ENCODE measurements around the gene RGS9.
"Not testable (repeated sequence)": the region's sequence is repeated elsewhere in the genome, so short reads cannot be mapped to it uniquely, and the experiment has no call there.

Gene RGS9

DNA sequence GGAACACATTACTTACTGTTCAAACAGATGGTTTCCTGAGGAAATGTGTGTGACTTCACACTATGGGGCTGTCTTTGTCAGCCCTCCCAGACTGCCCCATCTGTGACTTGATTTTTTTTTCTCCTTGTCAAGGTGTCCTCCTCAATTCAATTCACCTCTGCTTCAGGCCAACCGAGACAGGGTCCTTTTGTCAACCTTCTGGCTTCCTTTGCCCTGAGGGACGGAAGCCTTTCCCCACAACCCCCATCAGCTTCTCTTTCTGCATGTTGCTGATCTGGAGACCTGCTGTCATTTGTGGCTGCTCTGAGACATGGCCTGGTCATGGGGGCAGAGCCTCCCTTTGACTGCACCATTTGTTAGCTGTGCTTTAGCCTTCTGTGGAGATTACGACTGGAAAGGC lies 21.3 kb upstream of the RGS9 start:
- Histone ChIP-seq H3K27me3 (ENCODE audit: control insufficient read depth in 1 of 2, insufficient read depth in 2 of 2, low read length in 2 of 2) (no peaks in the 10 kb centered on the region), H3K4me1 (ENCODE audit: control insufficient read depth, insufficient read depth, low read length) (no peaks in the 10 kb centered on the region), H3K4me3 (ENCODE audit: low read length in 2 of 2) (no peak overlapping the region), H3K27ac (ENCODE audit: low read length) (no peak overlapping the region), H3K9ac (ENCODE audit: low read length in 2 of 2) (no peak overlapping the region), H3K36me3 (ENCODE audit: control insufficient read depth in 2 of 2, insufficient read depth in 2 of 2, low read length in 2 of 2) (peaks cover 2 to 4% of the 10 kb centered on the region in 2 donors), H3K9me3 (ENCODE audit: control insufficient read depth in 2 of 2, low read length in 2 of 2) (no peaks in the 10 kb centered on the region)

DNA sequence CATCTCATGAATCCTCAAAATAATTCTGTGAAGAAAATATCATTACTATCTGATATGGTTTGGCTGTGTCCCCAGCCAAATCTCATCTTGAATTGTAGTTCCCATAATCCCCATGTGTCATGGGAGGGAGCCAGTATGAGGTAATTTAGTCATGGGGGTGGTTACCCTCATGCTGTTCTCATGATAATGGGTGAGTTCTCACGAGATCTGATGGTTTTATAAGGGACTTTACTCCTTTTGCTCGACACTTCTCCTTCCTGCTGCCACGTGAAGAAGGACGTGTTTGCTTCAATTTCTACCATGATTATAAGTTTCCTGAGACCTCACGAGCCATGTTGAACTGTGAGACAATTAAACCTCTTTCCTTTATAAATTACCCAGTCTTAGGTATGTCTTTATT lies 20.7 kb upstream of the RGS9 start:
- H3K9ac ChIP-seq (ENCODE audit: low read length in 2 of 2); H3K9me3 ChIP-seq (ENCODE audit: control insufficient read depth in 2 of 2, low read length in 2 of 2); H3K27me3 ChIP-seq (ENCODE audit: control insufficient read depth in 1 of 2, insufficient read depth in 2 of 2, low read length in 2 of 2); H3K36me3 ChIP-seq (ENCODE audit: control insufficient read depth in 2 of 2, insufficient read depth in 2 of 2, low read length in 2 of 2); H3K4me3 ChIP-seq (ENCODE audit: low read length in 2 of 2); H3K4me1 ChIP-seq (ENCODE audit: control insufficient read depth, insufficient read depth, low read length); H3K27ac ChIP-seq (ENCODE audit: low read length): not testable (repeated sequence)

DNA sequence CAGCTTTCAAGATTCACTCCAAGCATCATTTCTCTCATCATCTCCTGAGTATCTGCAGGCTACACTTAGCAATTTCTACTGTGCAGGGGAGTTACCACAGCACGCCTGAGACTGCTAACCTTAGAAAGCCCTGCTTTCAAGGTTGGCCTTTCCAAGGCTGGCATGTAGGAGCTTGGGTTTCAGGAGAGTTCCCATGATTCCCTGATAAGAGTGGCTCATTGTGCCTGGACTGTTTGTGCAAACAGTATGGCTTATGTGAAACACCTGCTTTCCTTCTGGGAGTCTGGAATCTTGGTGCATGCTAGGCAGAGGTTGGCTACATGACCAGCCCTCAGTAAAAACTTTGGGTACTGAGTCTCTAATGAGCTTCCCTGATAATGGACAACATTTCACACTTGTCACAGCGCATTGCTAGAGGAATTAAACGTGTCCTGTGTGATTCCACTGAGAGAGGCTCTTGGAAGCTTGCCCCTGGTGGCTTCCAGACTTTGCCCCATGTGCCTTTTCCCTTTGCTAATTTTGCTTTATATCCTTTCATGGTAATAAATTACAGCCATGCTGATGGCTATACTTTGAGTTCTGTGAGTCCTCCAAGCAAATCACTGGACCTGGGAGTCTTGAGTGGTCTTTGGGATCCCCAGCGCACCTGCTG lies 19.7 kb upstream of the RGS9 start:
- Histone ChIP-seq H3K9me3 (ENCODE audit: control insufficient read depth in 2 of 2, low read length in 2 of 2) (no peaks in the 10 kb centered on the region), H3K27ac (ENCODE audit: low read length) (no peak overlapping the region), H3K4me3 (ENCODE audit: low read length in 2 of 2) (no peak overlapping the region), H3K9ac (ENCODE audit: low read length in 2 of 2) (no peak overlapping the region), H3K36me3 (ENCODE audit: control insufficient read depth in 2 of 2, insufficient read depth in 2 of 2, low read length in 2 of 2) (no peaks in the 10 kb centered on the region), H3K4me1 (ENCODE audit: control insufficient read depth, insufficient read depth, low read length) (peaks cover 2% of the 10 kb centered on the region), H3K27me3 (ENCODE audit: control insufficient read depth in 1 of 2, insufficient read depth in 2 of 2, low read length in 2 of 2) (no peaks in the 10 kb centered on the region)

DNA sequence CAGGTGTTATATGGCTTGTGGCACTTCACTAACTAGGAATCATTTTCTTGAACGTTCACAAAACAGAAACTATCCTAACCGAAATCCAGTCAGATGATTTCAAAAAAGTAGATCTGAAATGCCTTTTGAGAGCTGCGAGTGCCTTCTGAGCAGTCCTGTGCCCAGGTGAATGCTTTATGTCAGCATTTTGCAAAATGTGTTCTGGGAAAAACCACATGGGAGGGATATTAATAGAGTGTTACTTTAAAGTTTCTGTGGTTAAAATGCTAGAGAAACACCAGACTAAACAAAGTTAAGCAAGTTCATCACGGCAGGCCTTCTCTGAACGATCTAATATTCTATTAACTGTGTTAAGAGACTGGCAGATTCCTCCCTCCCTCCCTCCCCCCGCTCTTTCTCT lies 15.8 kb upstream of the RGS9 start:
- Histone ChIP-seq H3K27ac (ENCODE audit: low read length) (no peak overlapping the region), H3K36me3 (ENCODE audit: control insufficient read depth in 2 of 2, insufficient read depth in 2 of 2, low read length in 2 of 2) (no peaks in the 10 kb centered on the region), H3K27me3 (ENCODE audit: control insufficient read depth in 1 of 2, insufficient read depth in 2 of 2, low read length in 2 of 2) (no peaks in the 10 kb centered on the region)

DNA sequence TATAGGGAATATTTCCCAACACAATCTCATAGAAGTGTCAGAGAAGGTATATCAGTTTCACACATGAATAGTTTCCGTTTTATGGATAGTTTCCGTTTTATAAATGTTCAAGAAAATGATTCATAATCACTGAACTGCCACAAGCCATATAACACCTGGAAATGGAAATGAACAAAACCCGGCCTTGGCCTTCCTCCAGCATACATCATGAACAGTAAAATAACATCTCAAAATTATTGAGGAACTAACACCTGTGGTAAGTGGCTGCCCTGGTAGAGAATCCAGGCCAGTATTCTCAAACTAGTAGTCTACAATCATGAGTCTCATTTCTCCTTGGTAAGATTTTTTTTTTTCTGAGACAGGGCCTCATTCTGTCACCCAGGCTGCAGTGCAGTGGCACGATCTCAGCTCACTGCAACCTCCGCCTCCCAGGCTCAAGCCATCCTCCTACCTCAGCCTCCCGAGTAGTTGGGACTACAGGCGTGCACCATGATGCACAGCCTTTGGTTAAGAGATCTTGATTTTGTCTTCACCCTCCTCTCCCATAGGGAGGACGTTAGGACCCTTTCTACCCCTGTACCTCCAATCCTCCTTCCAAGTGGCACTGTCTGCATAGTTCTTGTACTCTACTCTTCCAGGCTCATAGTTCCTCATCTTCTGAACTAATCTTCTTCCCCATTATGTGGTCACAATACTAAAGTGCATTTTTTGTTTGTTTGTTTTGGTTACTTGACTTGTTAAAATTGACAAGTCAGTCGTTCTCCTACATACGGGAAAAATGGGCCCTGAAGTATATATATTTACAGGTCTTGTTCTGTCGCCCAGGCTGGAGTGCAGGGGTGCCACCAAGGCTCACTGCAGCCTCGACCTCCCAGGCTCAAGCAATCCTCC lies 15.0 kb upstream of the RGS9 start:
- H3K27ac ChIP-seq (ENCODE audit: low read length): no peak overlapping the region
- no peaks in the 10 kb centered on the region for H3K27me3 ChIP-seq (ENCODE audit: control insufficient read depth in 1 of 2, insufficient read depth in 2 of 2, low read length in 2 of 2)
- H3K4me3 ChIP-seq (ENCODE audit: low read length in 2 of 2): peak overlapping the region; percentile 61 to 93
- H3K36me3 ChIP-seq (ENCODE audit: control insufficient read depth in 2 of 2, insufficient read depth in 2 of 2, low read length in 2 of 2): no peaks in the 10 kb centered on the region
- peaks cover 3% of the 10 kb centered on the region for H3K4me1 ChIP-seq (ENCODE audit: control insufficient read depth, insufficient read depth, low read length)
- peak overlapping the region; percentile 13 to 50 for H3K9ac ChIP-seq (ENCODE audit: low read length in 2 of 2)
- H3K9me3 ChIP-seq (ENCODE audit: control insufficient read depth in 2 of 2, low read length in 2 of 2): no peaks in the 10 kb centered on the region

More for the DNA sequence above, 15.8 kb upstream of the RGS9 start:
- Histone ChIP-seq H3K9me3 (ENCODE audit: control insufficient read depth in 2 of 2, low read length in 2 of 2) (no peaks in the 10 kb centered on the region), H3K4me1 (ENCODE audit: control insufficient read depth, insufficient read depth, low read length) (peaks cover 3% of the 10 kb centered on the region), H3K4me3 (ENCODE audit: low read length in 2 of 2) (no peak overlapping the region), H3K9ac (ENCODE audit: low read length in 2 of 2) (no peak overlapping the region)

DNA sequence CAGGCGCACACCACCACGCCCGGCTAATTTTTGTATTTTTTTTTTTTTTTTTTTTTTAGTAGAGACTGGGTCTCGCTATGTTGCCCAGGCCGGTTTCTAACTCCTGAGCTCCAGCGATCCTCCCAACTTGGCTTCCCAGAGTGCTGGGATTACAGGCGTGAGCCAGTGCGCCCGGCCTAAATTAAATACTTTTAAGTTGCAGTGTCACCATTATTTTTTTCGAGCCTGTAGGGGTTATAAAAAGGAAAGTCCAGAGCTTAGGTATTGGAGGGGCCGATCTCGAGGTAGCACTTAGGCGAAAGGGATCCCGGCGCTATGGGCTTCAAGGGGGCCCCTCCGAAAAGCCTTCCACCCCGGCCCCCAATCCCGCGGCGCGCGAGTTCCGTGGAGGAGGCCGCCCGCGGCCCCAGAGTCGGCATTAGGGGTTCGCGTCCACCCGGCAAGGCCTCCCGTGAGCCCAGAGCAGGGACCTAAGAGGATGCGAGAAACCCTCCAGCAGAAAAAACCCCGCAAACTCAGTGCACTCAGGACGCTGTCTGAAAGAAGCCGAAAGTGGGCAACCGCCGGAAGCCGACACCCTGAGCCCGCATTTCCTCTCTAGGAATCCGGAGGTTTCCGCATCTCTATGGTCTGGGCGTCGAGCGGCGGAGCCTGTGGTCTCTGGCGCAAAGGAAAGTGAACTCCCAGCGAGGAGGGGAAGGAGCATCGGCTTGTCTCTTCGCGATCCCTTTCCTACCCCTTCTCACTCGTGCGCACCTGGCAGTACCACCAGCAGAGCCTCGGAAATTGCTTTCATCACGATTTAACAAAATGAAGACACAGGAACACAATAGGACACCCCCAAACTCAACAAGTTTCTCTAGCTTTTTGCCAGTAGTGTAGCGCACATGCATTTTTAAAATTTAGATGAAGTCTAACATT lies 14.1 kb upstream of the RGS9 start:
- H3K9ac ChIP-seq (ENCODE audit: low read length in 2 of 2): peak overlapping the region; percentile 50 to 90
- no peaks in the 10 kb centered on the region for H3K9me3 ChIP-seq (ENCODE audit: control insufficient read depth in 2 of 2, low read length in 2 of 2)
- H3K4me1 ChIP-seq (ENCODE audit: control insufficient read depth, insufficient read depth, low read length): peaks cover 3% of the 10 kb centered on the region
- H3K27me3 ChIP-seq (ENCODE audit: control insufficient read depth in 1 of 2, insufficient read depth in 2 of 2, low read length in 2 of 2): no peaks in the 10 kb centered on the region
- peak overlapping the region; percentile 61 to 93 for H3K4me3 ChIP-seq (ENCODE audit: low read length in 2 of 2)
- no peaks in the 10 kb centered on the region for H3K36me3 ChIP-seq (ENCODE audit: control insufficient read depth in 2 of 2, insufficient read depth in 2 of 2, low read length in 2 of 2)
- peak overlapping the region; percentile 95 for H3K27ac ChIP-seq (ENCODE audit: low read length)

DNA sequence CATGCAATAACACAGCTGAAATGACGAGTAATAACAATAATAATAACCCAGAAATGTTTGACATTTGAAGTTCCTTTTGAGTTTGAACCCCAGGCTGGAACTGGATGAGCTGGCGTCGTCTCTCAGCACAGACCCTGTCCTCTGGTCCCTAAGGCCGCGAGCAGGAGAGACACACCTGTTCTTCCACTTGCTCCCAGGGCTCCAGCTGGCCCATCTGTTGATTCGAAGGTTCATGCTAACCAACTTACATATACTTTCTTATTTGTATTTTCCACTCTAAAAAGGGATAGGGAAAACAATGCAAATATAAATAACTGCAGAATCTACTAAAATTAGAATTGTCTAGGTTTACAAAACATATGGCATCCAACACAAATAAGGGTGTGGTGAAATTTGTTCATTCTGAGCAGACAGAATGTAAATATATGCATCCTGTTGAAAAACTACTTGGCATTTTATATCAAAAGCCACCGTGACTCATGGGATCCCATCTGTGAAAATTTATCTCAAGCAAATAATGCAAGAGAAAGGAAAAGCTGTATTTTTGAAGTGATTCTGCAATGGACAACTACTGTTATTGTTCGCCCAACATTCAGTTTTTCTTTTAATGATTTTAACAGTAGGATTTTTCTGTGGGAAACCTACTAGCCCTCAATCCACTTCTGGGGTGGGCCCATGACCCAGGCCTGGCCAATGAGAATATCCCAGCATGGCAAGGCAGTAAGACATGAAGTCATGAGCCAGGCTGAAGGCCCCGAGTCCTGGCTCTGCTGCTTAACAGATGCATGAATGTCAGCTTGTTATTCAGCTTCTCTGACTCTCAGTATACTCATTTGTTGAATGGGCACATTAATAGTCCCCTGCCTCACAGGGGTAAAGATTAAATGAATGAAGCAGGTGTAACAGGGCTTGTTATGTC lies 13.2 kb upstream of the RGS9 start:
- H3K36me3 ChIP-seq (ENCODE audit: control insufficient read depth in 2 of 2, insufficient read depth in 2 of 2, low read length in 2 of 2): no peaks in the 10 kb centered on the region
- H3K4me1 ChIP-seq (ENCODE audit: control insufficient read depth, insufficient read depth, low read length): peaks cover 3% of the 10 kb centered on the region
- H3K27ac ChIP-seq (ENCODE audit: low read length): peak overlapping the region; percentile 95
- H3K9me3 ChIP-seq (ENCODE audit: control insufficient read depth in 2 of 2, low read length in 2 of 2): no peaks in the 10 kb centered on the region
- H3K27me3 ChIP-seq (ENCODE audit: control insufficient read depth in 1 of 2, insufficient read depth in 2 of 2, low read length in 2 of 2): no peaks in the 10 kb centered on the region
- peak overlapping the region; percentile 61 to 93 for H3K4me3 ChIP-seq (ENCODE audit: low read length in 2 of 2)
- peak overlapping the region; percentile 50 to 90 for H3K9ac ChIP-seq (ENCODE audit: low read length in 2 of 2)

DNA sequence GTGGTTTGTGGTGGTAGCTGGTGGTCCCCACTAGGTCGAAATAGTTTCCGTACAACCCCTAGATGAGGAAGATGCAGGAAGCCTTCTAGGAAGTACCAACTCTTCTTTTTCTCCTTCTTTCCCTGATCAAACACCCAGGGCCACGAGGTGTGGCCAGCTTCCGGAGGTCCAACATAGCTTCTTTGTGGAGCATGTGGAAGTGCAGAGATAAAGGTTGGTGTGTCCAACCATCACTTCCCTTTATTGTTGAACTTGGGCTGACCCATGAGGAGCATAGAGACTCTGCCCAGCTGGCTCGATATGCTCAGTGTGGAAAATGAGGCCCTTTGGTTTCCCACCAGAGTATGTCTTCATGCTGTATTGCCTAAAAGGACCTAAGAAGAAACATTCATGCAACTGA lies 6.3 kb upstream of the RGS9 start:
- H3K36me3 ChIP-seq (ENCODE audit: control insufficient read depth in 2 of 2, insufficient read depth in 2 of 2, low read length in 2 of 2): no peaks in the 10 kb centered on the region
- peaks cover 0 to 2% of the 10 kb centered on the region in 2 donors for H3K27me3 ChIP-seq (ENCODE audit: control insufficient read depth in 1 of 2, insufficient read depth in 2 of 2, low read length in 2 of 2)
- H3K4me3 ChIP-seq (ENCODE audit: low read length in 2 of 2): no peak overlapping the region
- H3K4me1 ChIP-seq (ENCODE audit: control insufficient read depth, insufficient read depth, low read length): no peaks in the 10 kb centered on the region
- no peaks in the 10 kb centered on the region for H3K9me3 ChIP-seq (ENCODE audit: control insufficient read depth in 2 of 2, low read length in 2 of 2)
- H3K27ac ChIP-seq (ENCODE audit: low read length): no peak overlapping the region
- no peak overlapping the region for H3K9ac ChIP-seq (ENCODE audit: low read length in 2 of 2)

DNA sequence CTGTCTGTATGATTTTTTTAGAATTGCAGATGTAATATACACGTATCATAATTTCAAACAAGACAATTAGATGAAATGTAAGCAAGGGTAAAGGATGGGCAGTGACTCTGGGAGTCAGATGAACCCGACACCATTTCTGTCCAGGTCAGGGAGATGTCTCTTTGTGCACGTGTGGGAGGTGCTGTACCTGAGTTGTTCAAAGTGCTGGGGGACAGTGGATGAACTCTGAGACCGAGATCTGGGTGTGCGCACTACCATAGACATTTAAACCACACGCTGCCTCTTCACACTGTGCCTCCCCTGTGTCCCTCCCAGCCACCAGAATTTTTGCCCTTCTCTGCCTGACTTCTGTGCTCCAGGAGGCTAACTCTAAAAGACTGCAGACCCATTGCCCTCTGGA lies 5.9 kb upstream of the RGS9 start:
- Histone ChIP-seq H3K27me3 (ENCODE audit: control insufficient read depth in 1 of 2, insufficient read depth in 2 of 2, low read length in 2 of 2) (peaks cover 0 to 2% of the 10 kb centered on the region in 2 donors), H3K36me3 (ENCODE audit: control insufficient read depth in 2 of 2, insufficient read depth in 2 of 2, low read length in 2 of 2) (no peaks in the 10 kb centered on the region), H3K9ac (ENCODE audit: low read length in 2 of 2) (no peak overlapping the region), H3K4me3 (ENCODE audit: low read length in 2 of 2) (no peak overlapping the region), H3K27ac (ENCODE audit: low read length) (no peak overlapping the region), H3K9me3 (ENCODE audit: control insufficient read depth in 2 of 2, low read length in 2 of 2) (no peaks in the 10 kb centered on the region), H3K4me1 (ENCODE audit: control insufficient read depth, insufficient read depth, low read length) (no peaks in the 10 kb centered on the region)

DNA sequence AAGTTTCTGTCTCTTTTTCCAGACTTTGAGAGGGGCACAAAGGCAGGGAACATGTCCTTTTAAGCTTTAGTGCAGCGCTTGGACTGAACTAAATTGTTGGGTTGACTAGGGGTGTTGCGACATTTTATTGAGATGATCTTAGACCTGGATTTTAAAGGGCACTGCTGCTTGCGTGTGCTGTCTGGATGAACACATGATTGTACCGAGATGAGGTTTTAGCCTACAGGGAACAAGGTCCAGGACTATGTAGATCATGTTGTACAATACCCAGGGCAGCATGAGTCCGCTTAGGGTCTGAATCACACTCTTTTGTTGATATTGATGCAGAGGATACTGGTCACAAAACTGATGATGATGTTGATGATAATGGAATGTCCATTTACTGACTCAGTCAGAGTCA lies 5.2 kb upstream of the RGS9 start:
- Histone ChIP-seq H3K4me3 (ENCODE audit: low read length in 2 of 2) (no peak overlapping the region), H3K4me1 (ENCODE audit: control insufficient read depth, insufficient read depth, low read length) (no peaks in the 10 kb centered on the region), H3K9ac (ENCODE audit: low read length in 2 of 2) (no peak overlapping the region), H3K36me3 (ENCODE audit: control insufficient read depth in 2 of 2, insufficient read depth in 2 of 2, low read length in 2 of 2) (no peaks in the 10 kb centered on the region), H3K27me3 (ENCODE audit: control insufficient read depth in 1 of 2, insufficient read depth in 2 of 2, low read length in 2 of 2) (peaks cover 0 to 2% of the 10 kb centered on the region in 2 donors), H3K27ac (ENCODE audit: low read length) (no peak overlapping the region), H3K9me3 (ENCODE audit: control insufficient read depth in 2 of 2, low read length in 2 of 2) (no peaks in the 10 kb centered on the region)

Measured in stomach smooth muscle (tissue), 2 donors.